Measurements from ENCODE around the gene CACNA1B. TPM values are rescaled to one million over a fixed set of nuclear protein-coding genes. Genes with fewer than 3 reads are reported as not detected.

Gene CACNA1B
- total RNA-seq, 1 experiment from 2014 or later = 1.7 TPM

DNA sequence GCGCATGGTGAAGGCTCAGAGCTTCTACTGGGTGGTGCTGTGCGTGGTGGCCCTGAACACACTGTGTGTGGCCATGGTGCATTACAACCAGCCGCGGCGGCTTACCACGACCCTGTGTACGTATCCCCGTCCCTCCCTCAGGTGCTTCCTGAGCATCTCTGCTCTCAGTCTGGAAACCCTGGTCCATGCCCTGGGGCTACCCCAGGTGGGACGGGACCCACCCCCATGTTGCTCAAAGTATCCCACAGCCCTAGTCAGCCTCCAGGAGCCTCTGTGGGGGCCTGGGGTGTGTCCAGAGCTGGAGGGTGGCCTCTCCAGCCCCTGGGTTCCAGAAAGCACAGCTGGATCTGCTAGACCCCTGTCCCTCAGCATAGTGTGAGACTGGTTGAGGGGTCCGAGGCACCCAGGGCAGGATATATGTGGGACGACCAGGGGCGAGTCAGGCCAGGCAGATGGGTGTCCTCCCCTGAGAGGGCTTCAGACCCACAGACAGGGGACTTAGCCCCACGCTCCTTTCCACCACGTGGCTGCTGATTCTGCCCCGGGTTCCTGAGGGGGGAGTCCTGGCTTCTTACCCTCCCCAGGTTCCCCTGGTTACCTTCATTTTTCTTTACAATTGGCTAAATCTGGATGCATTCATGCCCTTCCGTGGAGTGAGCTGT is 94.0 kb downstream of the CACNA1B start:
- ChIA-PET POLR2A (no interaction called here), CTCF (no interaction called here), RAD21 (ENCODE audit: low non-redundant PET in 1 of 2, low total read pairs in 2 of 2, uncharacterized antibody in 2 of 2, unreplicated experiment in 2 of 2) (no interaction called here)
- DNase-seq (ENCODE audit: low read depth, low spot score) = no peak
- no peaks in the 10 kb centered on the region for H3K36me3 ChIP-seq (ENCODE audit: control insufficient read depth in 1 of 2, insufficient read depth in 2 of 2, low read length in 2 of 2)
- no peak overlapping the region for H2AFZ ChIP-seq (ENCODE audit: low read depth, low read length, poor library complexity, severe bottlenecking)
- TF ChIP-seq, protein P1, sequence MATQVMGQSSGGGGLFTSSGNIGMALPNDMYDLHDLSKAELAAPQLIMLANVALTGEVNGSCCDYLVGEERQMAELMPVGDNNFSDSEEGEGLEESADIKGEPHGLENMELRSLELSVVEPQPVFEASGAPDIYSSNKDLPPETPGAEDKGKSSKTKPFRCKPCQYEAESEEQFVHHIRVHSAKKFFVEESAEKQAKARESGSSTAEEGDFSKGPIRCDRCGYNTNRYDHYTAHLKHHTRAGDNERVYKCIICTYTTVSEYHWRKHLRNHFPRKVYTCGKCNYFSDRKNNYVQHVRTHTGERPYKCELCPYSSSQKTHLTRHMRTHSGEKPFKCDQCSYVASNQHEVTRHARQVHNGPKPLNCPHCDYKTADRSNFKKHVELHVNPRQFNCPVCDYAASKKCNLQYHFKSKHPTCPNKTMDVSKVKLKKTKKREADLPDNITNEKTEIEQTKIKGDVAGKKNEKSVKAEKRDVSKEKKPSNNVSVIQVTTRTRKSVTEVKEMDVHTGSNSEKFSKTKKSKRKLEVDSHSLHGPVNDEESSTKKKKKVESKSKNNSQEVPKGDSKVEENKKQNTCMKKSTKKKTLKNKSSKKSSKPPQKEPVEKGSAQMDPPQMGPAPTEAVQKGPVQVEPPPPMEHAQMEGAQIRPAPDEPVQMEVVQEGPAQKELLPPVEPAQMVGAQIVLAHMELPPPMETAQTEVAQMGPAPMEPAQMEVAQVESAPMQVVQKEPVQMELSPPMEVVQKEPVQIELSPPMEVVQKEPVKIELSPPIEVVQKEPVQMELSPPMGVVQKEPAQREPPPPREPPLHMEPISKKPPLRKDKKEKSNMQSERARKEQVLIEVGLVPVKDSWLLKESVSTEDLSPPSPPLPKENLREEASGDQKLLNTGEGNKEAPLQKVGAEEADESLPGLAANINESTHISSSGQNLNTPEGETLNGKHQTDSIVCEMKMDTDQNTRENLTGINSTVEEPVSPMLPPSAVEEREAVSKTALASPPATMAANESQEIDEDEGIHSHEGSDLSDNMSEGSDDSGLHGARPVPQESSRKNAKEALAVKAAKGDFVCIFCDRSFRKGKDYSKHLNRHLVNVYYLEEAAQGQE (IDR thresholded peaks at IDR 0.05; ENCODE audit: low read depth) = no peak
- TF ChIP-seq EZH2phosphoT487 (IDR thresholded peaks at IDR 0.05; ENCODE audit: borderline replicate concordance) (no peak), CBX3 (IDR thresholded peaks at IDR 0.05; ENCODE audit: low read depth) (no peak), TCF7L2 (IDR thresholded peaks at IDR 0.05; ENCODE audit: borderline replicate concordance, extremely low read depth, insufficient read depth, insufficient read length) (no peak), SRF (IDR thresholded peaks at IDR 0.05; ENCODE audit: low read depth) (no peak), FOSL1 (IDR thresholded peaks at IDR 0.05; ENCODE audit: low read depth) (no peak), RAD21 (IDR thresholded peaks at IDR 0.05; ENCODE audit: low read depth) (no peak), CTCF (IDR thresholded peaks at IDR 0.05 in 2 of 3, conservative IDR thresholded peaks at IDR 0.05 in 1 of 3; ENCODE audit: borderline replicate concordance in 1 of 3, insufficient read depth in 1 of 3, low read depth in 2 of 3, low read length in 2 of 3) (no peak), ZNF274 (IDR thresholded peaks at IDR 0.05; ENCODE audit: low read depth, low read length) (no peak), SP1 (IDR thresholded peaks at IDR 0.05; ENCODE audit: low read depth) (no peak)
- H3K4me3 ChIP-seq (replicated peaks in 1 of 2; ENCODE audit: low read depth in 1 of 2, low read length in 2 of 2) = no peak overlapping the region
- no peak overlapping the region for H3K4me2 ChIP-seq (ENCODE audit: low read length)
- H4K20me1 ChIP-seq (ENCODE audit: insufficient read depth) = no peaks in the 10 kb centered on the region
- no peak overlapping the region for H3K9ac ChIP-seq (ENCODE audit: low read length)
- intact Hi-C loops (cut with micrococcal nuclease) = loop anchor here (10.0 kb wide), 1 partner anchor 57 kb away; no protein-coding TSS in a partner anchor
- H3K9me3 ChIP-seq (ENCODE audit: control insufficient read depth in 1 of 2, insufficient read depth in 1 of 2, low read depth in 1 of 2, low read length in 2 of 2) = no peaks in the 10 kb centered on the region
- no peaks in the 10 kb centered on the region for H3K27me3 ChIP-seq (ENCODE audit: insufficient read depth, low read length)
- H3K4me1 ChIP-seq (ENCODE audit: control insufficient read depth in 1 of 2, insufficient read depth in 2 of 2, low read length in 2 of 2) = no peaks in the 10 kb centered on the region
- no peak overlapping the region for H3K27ac ChIP-seq (ENCODE audit: low read depth, low read length)
- no peak for ATAC-seq
- H3K9me2 ChIP-seq (ENCODE audit: insufficient read depth) = no peaks in the 10 kb centered on the region
- H3K79me2 ChIP-seq (ENCODE audit: insufficient read depth, low read length) = no peaks in the 10 kb centered on the region
- BruUV-seq (replicated peaks) = no TSS peak
